Measurements from ENCODE around the gene ARRDC3. TPM values are rescaled to one million over a fixed set of nuclear protein-coding genes. Genes with fewer than 3 reads are reported as not detected.
A peak's percentile ranks its signal among the peaks of the same experiment; 100 is the strongest.

Gene ARRDC3
- total and polyA plus RNA-seq, 2 donors (not counting 3 experiments of a cell fraction or from before 2014, with no cell fraction given) = 12.4 to 43.1 TPM

GRCh38 chr5:91381239-91381773 is 1.8 kb downstream of the ARRDC3 start:
- TF ChIP-seq POLR2A (IDR thresholded peaks at IDR 0.05; ENCODE audit: low read depth, low read length) (no peak), EZH2 (IDR thresholded peaks at IDR 0.05; ENCODE audit: borderline replicate concordance, low read depth, low read length, severe bottlenecking) (no peak), MYC (IDR thresholded peaks at IDR 0.05; ENCODE audit: low read depth, low read length) (no peak), CTCF (IDR thresholded peaks at IDR 0.05; ENCODE audit: extremely low read depth in 1 of 2, insufficient read depth in 1 of 2, low read depth in 1 of 2, low read length in 2 of 2) (no peak), MAX (IDR thresholded peaks at IDR 0.05; ENCODE audit: insufficient read depth, insufficient read length) (no peak), JUN (IDR thresholded peaks at IDR 0.05; ENCODE audit: borderline replicate concordance, insufficient read depth, insufficient read length, low read depth) (no peak)
- POLR2A ChIA-PET = interaction anchor here (0.6 to 1.4 kb wide), 8 partner anchors 13 to 472 kb away, joined by 3 to 25 read pairs (median 7); no protein-coding TSS in a partner anchor
- FAIRE-seq (no peak), DNase-seq (ENCODE audit: low read depth, low spot score) (no peak)
- TSS peak; percentile 48 for BruUV-seq (replicated peaks)
- Histone ChIP-seq H3K4me2 (ENCODE audit: insufficient read depth, low read length) (peak overlapping the region; percentile 97), H3K9me1 (replicated peaks; ENCODE audit: control insufficient read depth, extremely low read depth, insufficient read depth, low read length) (no peaks in the 10 kb centered on the region), H3K27ac (ENCODE audit: insufficient read depth, low read depth, low read length) (peak overlapping the region; percentile 96), H3K36me3 (ENCODE audit: control insufficient read depth in 2 of 2, extremely low read depth in 1 of 2, insufficient read depth in 2 of 2, low read length in 2 of 2) (peaks cover 0 to 10% of the 10 kb centered on the region in 2 experiments), H2AFZ (ENCODE audit: low read depth, low read length) (no peak overlapping the region), H3K9ac (replicated peaks; ENCODE audit: extremely low read depth, insufficient read depth, low read length) (peak overlapping the region; percentile 99), H3K27me3 (ENCODE audit: control insufficient read depth in 2 of 2, insufficient read depth in 2 of 2, low read length in 2 of 2) (no peaks in the 10 kb centered on the region), H4K20me1 (replicated peaks; ENCODE audit: control insufficient read depth, extremely low read depth, insufficient read depth, low read length) (no peaks in the 10 kb centered on the region), H3K4me3 (replicated peaks in 1 of 3; ENCODE audit: insufficient read depth in 1 of 3, low read depth in 1 of 3, low read length in 3 of 3) (peak overlapping the region; percentile 89 to 99 (median 90)), H3K79me2 (ENCODE audit: control insufficient read depth, insufficient read depth, low read length) (peaks cover 51% of the 10 kb centered on the region), H3K9me3 (replicated peaks; ENCODE audit: control insufficient read depth, insufficient read depth, low read length) (no peaks in the 10 kb centered on the region), H3K4me1 (ENCODE audit: control insufficient read depth, extremely low read depth, insufficient read depth, low read length) (peaks cover 21% of the 10 kb centered on the region)
- dilution Hi-C loops (cut with MboI; ENCODE audit: extremely low pct_ligation_motif_present, low sequenced_read_pairs) = loop anchor here (5.0 to 25.0 kb wide), 2 partner anchors 99 to 444 kb away; no protein-coding TSS in a partner anchor
- intact Hi-C loops (cut with micrococcal nuclease) = loop anchor here (2.0 kb wide), 1 partner anchor 329 kb away; no protein-coding TSS in a partner anchor
- CTCF ChIA-PET = interaction anchor here (0.8 to 2.4 kb wide), 7 partner anchors 38 to 515 kb away, joined by 3 to 19 read pairs (median 7); no protein-coding TSS in a partner anchor
